HG03354 (cell line): ENCODE data around the gene OTUB2.

Source experiments
- ATAC-seq: cut with Tn5 transposase; IDR thresholded peaks from one replicate; pipeline ENCODE4 v1.9.1; 2021; ENCODE audit warnings: mild to moderate bottlenecking; ENCODE audit not compliant: unreplicated experiment, poor library complexity, severe bottlenecking

The OTUB2 gene

DNA sequence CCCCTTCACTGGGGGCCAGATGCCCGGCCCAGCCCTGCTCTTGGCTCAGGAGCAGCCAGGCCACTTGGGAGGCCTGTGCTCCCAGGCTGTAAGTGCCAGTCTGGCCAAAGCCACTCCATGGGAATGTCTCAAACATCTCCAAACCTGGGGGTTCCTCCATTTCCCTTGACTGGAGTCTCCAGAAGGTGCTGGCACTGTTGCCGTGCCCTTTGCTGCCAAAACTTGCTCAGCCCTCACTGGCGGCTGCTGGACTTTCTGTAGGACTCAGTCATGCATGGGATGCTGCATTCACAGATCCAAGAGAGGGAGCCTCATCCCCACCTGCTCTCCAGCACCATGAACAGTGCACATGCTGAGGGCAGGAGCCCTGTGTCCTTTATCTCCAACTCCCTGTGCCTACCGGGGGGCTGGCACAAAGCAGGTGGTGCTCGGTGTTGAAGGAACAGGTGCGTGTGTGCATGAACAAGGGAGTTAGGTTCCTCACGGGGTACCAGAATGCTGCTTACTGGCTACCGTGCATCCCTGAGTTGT, 9.6 kb upstream of the OTUB2 start:
- no peak for ATAC-seq

DNA sequence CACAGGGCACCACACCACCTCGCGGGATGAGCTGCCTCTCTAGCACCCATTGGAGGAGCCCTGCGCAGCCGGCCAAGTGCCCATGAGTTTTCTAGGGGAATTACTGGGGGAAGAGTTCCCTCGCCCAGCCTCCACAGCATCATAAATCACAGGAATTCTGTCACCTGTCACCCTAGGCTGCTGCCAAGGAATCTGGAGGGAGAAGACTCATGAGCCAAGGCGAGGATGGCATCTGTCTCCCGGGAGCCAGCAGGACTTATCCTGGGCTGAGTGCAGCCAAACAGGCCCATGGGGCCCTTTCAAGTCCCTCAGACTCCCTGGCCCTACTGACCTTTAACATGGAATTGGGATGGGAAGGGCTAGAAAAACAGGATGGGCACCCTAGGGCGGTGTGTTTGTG, 7.8 kb upstream of the OTUB2 start:
- no peak for ATAC-seq

DNA sequence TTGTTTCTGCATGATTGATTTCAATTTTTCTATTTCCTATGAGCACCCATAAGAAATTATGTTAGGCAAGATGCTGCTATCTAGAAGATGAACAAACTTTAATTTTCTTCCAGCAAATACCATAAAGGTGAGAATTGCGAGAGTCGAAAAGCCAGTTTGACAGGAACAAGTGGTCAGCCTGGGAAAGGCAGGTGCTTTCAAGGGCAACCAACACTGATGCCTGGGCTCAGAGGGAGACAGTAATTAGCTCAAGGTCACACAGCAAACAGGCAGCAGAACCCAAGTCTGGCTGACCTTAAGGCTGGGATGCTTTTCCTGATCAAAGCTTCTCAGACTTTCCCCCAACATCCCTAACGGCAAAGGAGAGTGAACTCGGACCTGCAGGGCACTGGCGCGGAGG, 6.8 kb upstream of the OTUB2 start:
- ATAC-seq: no peak

DNA sequence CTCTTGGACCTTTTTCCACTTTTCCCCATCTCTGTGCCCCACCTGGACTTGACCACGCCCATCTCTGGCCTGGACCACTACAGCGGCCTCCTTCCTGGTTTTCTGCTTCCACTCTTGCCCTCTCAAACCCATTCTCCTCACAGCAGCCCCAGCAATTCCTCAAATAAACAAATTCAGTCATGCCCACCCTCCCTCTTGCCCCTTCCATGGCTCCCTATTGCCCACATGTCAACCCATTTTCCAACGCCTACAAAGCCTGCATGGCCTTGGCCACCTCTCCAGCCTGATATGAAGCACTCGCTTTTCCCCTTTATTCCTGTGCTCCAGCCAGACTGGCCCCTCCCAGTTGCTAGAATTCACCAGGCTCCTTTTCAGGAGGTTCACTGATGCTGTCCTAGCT, 5.9 kb upstream of the OTUB2 start:
- no peak for ATAC-seq

- no peak for ATAC-seq
These were observed 5.1 kb upstream of the OTUB2 start for GRCh38 chr14:94021001-94021400.

GRCh38 chr14:94021416-94022157, 4.6 kb upstream of the OTUB2 start:
- no peak for ATAC-seq

DNA sequence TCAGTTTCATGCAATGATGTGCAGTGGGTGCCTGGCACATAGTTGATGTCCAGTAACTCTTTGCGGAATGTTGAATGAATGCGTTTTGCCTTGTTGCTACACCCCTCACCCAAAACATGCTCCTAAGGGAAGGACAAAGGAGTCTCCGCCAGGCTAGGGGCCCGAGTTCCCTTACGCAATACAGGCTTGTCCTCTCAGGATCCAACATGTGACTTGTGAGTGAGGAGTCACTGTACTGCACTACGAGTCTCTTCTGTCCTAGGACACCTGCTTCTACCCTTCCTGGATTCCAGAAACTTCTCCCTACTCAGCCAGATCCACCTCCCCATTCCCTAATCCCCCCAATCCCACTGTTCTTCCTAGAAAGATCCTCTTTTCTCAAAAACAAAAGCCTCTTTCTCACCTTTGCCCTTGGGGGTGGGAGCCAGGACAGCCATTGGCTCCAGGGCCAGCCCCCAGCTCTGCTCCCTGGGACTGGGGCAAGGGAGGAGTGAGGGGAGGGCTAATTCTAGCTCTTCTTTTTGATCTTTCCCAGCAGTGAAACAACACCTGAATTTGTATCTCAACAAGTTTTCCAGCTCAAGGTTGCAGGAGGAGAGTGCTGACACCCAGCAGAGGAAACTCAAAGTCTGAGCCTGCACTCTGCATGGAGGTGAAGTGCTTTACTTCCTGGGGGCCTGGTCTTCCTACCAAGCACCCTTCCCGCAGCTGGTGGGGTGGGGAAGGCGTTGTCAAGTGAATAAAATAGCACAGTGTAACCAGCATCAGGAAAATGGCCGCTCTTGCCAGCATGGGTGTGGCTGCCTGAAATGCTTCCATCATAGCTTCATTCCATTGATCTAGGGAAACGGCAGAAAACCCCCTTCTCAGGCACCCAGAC, 3.4 kb upstream of the OTUB2 start:
- no peak for ATAC-seq

DNA sequence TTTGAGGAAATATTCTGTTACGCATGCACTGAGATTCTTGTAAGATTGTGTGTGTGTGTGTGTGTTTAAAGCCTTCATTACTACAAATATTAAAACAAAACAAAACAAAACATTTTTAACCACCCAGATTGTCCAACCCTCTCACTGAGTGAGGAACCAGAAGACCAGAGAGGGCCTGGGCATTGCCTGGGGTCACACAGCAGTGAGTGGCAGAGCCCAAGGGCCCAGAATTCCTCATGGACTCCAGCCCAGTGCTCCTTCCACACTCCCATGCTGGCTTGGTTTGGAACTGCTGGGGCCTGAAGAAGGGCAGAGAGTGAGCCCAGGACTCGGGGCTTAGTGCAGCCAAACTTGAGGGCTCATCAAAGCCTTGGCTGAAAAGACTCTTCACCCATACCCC, 1.6 kb upstream of the OTUB2 start:
- ATAC-seq: no peak

- no peak for ATAC-seq
These were observed 420 bp upstream of the OTUB2 start for GRCh38 chr14:94025720-94026119.

DNA sequence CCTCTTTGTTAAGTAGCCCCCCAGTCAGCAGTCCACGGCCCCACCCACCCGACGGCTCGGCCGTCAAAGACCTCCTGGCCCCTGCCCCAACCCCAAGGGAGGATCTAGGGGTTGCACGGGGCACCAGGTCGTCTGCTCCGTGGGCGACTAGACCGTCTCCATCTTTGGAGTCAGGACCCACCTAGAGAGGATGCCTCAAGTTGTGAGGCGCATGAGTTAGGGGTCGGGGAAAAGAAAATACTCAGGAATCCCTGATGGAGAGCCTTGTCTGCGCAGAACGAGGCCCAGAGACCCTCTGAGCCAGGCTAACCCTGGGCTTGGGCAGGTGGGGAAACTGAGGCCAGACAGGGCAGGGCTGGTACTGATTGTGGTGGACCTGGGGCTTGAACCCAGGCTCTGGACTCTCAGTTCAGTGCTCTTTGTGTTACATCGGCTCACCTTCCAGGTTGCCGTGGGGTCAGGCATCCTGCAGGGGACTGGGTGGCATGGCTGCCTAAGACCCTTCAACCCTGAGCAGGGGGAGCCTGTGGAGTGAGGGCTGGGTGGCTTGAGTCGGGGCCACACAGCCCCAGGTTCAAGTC, 839 bp downstream of the OTUB2 start:
- ATAC-seq: no peak

DNA sequence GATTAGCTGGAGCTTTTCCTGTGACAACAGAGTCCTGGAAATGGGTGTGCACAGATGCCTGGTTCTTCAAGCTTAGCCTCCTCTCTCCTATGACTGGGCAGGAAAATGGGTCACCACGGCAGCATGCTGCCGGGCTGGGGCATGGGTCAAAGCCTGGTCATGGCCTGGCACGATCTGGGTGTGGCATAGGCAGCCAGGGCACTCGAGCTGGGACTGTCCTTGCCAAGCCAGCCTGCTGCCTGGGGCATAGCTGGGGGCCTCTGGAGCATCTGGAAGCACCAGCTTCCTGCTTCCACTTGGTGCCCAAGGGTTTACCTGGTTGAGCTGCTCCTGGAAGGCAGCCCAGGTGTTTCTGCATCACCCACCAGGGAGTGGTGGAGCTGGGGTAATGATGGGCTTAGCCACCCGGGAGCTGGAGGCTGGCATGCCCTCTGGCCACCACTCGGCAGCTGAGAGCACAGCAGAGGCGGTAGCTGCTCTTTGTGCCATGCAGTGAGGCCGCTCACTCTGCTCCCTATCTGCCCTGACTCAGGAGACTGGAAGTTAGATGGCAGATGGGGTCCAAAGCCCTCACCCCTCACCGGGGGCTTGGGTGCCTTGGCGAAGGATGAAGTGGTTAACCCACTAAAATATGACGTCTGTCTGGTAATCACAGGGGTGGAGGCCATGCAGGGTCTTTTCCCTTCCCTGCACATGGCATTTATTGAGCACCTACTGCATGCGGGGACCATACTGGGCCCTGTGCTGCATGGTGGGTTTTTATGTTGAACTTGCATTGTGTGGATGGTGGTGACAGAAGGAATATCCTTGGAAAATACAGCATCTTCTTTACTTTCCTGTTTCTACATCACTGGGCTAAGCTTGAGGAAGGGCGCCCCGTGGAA, 1.7 kb downstream of the OTUB2 start:
- no peak for ATAC-seq

- ATAC-seq: no peak
These were observed 2.3 kb downstream of the OTUB2 start for GRCh38 chr14:94028450-94028826.

GRCh38 chr14:94029265-94029664, 3.1 kb downstream of the OTUB2 start:
- no peak for ATAC-seq

DNA sequence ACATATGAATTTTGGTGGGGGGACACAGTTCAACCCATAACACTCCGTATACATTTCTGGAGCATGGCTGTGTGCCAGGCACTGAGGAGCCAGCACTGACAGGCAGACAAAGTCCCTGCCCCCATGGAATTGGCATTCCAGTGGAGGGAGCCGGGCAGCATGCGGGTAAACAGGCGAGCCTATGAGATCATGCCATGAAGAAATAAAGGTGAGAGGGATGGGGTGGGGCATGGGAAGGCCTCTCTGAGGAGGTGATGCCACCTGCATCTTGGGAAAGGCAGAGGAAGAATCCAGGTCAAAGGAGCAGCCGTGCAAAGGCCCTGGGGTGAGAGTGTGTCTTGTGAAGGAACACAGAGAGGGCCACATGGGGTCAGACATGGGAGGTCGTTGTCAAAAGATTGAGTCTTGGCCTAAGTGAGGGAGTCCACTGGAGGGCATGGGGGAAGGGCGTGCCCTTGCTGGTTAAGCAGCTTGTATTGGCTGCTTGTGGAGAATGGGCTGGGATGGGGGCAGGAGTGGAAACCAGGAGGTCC, 3.6 kb downstream of the OTUB2 start:
- ATAC-seq: no peak

DNA sequence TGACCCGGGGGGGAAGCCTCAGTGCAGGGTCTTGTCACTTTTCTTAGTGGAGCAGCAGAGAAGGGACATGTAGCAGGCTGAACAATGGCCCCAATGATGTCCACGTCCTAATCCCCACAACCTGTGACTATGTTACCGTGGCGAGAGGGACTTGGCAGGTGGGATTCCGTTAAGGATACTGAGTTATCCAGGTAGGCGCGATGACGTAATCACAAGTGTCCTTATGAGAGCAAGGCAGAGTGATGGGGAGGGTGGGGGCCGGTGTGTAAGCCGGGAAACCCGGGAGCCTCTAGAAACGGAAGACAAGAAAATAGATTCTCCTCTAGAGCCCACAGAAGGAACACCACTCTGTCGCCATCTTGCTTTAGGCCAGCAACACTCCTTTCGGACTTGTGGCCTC, 4.4 kb downstream of the OTUB2 start:
- no peak for ATAC-seq

- no peak for ATAC-seq
These were observed 5.2 kb downstream of the OTUB2 start for GRCh38 chr14:94031161-94031882.

DNA sequence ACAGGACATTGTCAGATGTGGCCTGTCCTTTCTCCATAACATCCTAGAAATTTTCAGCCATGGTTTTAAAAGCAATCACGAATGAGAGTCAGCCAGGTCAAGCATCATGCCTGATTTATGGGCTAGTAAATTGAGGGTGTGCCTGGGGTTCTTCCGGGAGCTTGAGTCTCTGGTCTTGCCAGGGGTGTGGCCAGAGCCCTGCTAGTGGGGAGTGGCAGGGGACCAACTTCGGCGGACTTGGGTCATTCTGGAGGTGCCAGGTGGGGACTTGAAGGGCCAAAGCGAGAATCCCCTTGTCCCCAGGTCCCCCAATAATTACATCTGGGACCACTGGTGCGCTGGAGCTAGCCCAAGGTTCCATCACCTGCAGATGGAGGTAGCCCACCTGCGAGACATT, 5.7 kb downstream of the OTUB2 start:
- ATAC-seq: no peak

DNA sequence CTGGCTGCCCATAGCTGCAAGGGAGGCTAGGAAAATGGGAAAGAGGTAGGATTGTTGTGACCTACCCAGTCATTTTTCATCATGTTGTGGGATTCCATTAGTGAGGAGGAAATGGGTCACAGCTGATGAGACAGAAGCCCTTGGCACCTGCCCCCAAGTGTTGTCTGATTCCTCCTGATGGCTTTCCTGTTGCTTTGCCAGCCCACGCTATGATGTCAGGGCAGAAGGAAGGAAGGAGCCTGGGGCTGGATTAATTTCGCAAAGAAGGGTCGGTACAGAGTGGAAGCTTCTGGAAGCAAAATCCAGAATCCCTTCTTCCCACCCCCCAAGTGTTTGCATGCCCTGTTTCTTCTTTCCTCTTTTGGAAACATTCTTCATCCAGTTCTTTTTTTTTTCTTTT, 8.7 kb downstream of the OTUB2 start:
- ATAC-seq: no peak
